AG04450 (cell line): Measurements from ENCODE around the gene RAB3IL1. TPM values are rescaled to one million over a fixed set of nuclear protein-coding genes. Genes with fewer than 3 reads are reported as not detected.

Source experiments
- CTCF ChIA-PET: fragments of 300-600, 350-600 bp; formaldehyde crosslinking; extraction: SDS; loops from one replicate; lab custom pipeline; 2022; ENCODE audit warnings: antibody characterized with exemption, inconsistent platforms; lab: Charles Lee
- POLR2A ChIA-PET: fragments of 350-600 bp; formaldehyde crosslinking; extraction: SDS; loops from one replicate; lab custom pipeline; 2021; ENCODE audit warnings: antibody characterized with exemption, inconsistent platforms; lab: Yijun Ruan, JAX
- DNase-seq: peaks from one replicate; pipeline ENCODE4 v3.0.0-alpha.2; 2011; ENCODE audit warnings: low read depth, low spot score
- H3K27ac ChIP-seq: one replicate; pipeline ENCODE4 v1.5.1; 2012; ENCODE audit warnings: low read depth, low read length, control low read depth
- H3K27me3 ChIP-seq: one replicate; pipeline ENCODE4 v1.6.0; 2012; ENCODE audit warnings: low read length; ENCODE audit not compliant: control insufficient read depth, insufficient read depth
- H3K4me3 ChIP-seq: 2 replicates; pipeline ENCODE4 v1.5.1; 2011; ENCODE audit warnings: mild to moderate bottlenecking, low read depth, low read length, control low read depth
- H3K9me3 ChIP-seq: 2 replicates; pipeline ENCODE4 v1.5.1; 2012; ENCODE audit warnings: low read length; ENCODE audit not compliant: control insufficient read depth, insufficient read depth
- CTCF ChIP-seq: IDR thresholded peaks from 2 replicates; pipeline ENCODE4 v1.5.1; 2011; ENCODE audit warnings: low read depth, low read length, control low read depth, inconsistent platforms
- polyA plus RNA-seq: library from polyadenylated mRNA; depleted of rRNA; stranded (reverse); fragments of >200 nt; gene quantifications from 2 replicates; pipeline ENCODE4 v1.2.3, GENCODE V29; 2011

The RAB3IL1 gene
- polyA plus RNA-seq, 1 experiment: 2.7 TPM

GRCh38 chr11:61871158-61871597 is 46.2 kb downstream of the RAB3IL1 start:
- DNase-seq: peak; percentile 36

GRCh38 chr11:61870541-61871031 is 46.8 kb downstream of the RAB3IL1 start:
- peaks cover 2% of the 10 kb centered on the region for H3K27me3 ChIP-seq
- DNase-seq: no peak
- ChIA-PET POLR2A (interaction anchor here (0.5 to 1.4 kb wide), 4 partner anchors 10 to 77 kb away, joined by 3 to 7 read pairs (median 3); no protein-coding TSS in a partner anchor), CTCF (interaction anchor here (0.5 to 7.2 kb wide), 24 partner anchors 9 to 1053 kb away, joined by 3 to 57 read pairs (median 3); partner anchors contain the start of gene BEST1)
- no peak overlapping the region for H3K4me3 ChIP-seq
- no peak for TF ChIP-seq CTCF
- H3K9me3 ChIP-seq: no peaks in the 10 kb centered on the region
- no peak overlapping the region for H3K27ac ChIP-seq

More at GRCh38 chr11:61871158-61871597, 46.2 kb downstream of the RAB3IL1 start:
- Histone ChIP-seq H3K4me3 (peak overlapping the region; percentile 43), H3K27me3 (peaks cover 2% of the 10 kb centered on the region), H3K27ac (no peak overlapping the region), H3K9me3 (no peaks in the 10 kb centered on the region)
- CTCF ChIA-PET: interaction anchor here (0.6 to 7.2 kb wide), 15 partner anchors 9 to 1053 kb away, joined by 3 to 57 read pairs (median 5); partner anchors contain the start of gene BEST1
- POLR2A ChIA-PET: interaction anchor here (0.6 to 1.4 kb wide), 2 partner anchors 10 to 76 kb away, joined by 3 to 7 read pairs; no protein-coding TSS in a partner anchor
- peak; percentile 91 for TF ChIP-seq CTCF

GRCh38 chr11:61869708-61870451 is 47.5 kb downstream of the RAB3IL1 start:
- TF ChIP-seq CTCF: no peak
- H3K9me3 ChIP-seq: no peaks in the 10 kb centered on the region
- H3K27me3 ChIP-seq: peaks cover 2% of the 10 kb centered on the region
- H3K27ac ChIP-seq: no peak overlapping the region
- ChIA-PET POLR2A (interaction anchor here (0.5 to 1.1 kb wide), 2 partner anchors 68 to 73 kb away, joined by 3 read pairs; no protein-coding TSS in a partner anchor), CTCF (interaction anchor here (0.6 to 7.2 kb wide), 22 partner anchors 10 to 441 kb away, joined by 3 to 57 read pairs (median 4); partner anchors contain the start of gene BEST1)
- DNase-seq: no peak
- H3K4me3 ChIP-seq: no peak overlapping the region

GRCh38 chr11:61869429-61869707 is 48.0 kb downstream of the RAB3IL1 start:
- DNase-seq: no peak
- no peaks in the 10 kb centered on the region for H3K9me3 ChIP-seq
- no peak for TF ChIP-seq CTCF
- H3K27me3 ChIP-seq: peaks cover 2% of the 10 kb centered on the region
- ChIA-PET CTCF (interaction anchor here (0.6 to 7.2 kb wide), 6 partner anchors 24 to 239 kb away, joined by 3 to 57 read pairs (median 22); partner anchors contain the start of gene BEST1), POLR2A (no interaction called here)
- H3K4me3 ChIP-seq: no peak overlapping the region
- no peak overlapping the region for H3K27ac ChIP-seq
